B cell (primary cell): ENCODE results near the gene PRAMEF13.
"Not testable (repeated sequence)": the region's sequence is repeated elsewhere in the genome, so short reads cannot be mapped to it uniquely, and the experiment has no call there.

Experiments
- CTCF ChIP-seq: fragments of 200-600 bp; IDR thresholded peaks from one replicate; pipeline ENCODE4 v1.8.0; 2022; ENCODE audit warnings: antibody characterized with exemption, mild to moderate bottlenecking
- EZH2 ChIP-seq: IDR thresholded peaks from 2 replicates; pipeline ENCODE4 v1.6.1; 2012; ENCODE audit warnings: borderline replicate concordance, low read depth, mild to moderate bottlenecking, moderate library complexity, low read length; ENCODE audit not compliant: insufficient read depth, poor library complexity, severe bottlenecking

GRCh38 chr1:13155909-13156308 is 45.3 kb downstream of the PRAMEF13 start, which contains the start of gene PRAMEF26:
- not testable (repeated sequence) for TF ChIP-seq CTCF, EZH2
